GM12878 (cell line): ENCODE data around the gene GOSR1. TPM values are rescaled to one million over a fixed set of nuclear protein-coding genes. Genes with fewer than 3 reads are reported as not detected.

Experiments used
- ATAC-seq: fragments of 200-7000 bp; cut with Tn5 transposase; 3 replicates; pipeline ENCODE4 v1.9.1; 2020; ENCODE audit warnings: mild to moderate bottlenecking, moderate library complexity
- BruUV-seq: library from RNA; stranded (reverse); fragments of 400-500 nt; replicated peaks from 2 replicates; lab custom pipeline; 2021; lab: Mats Ljungman, UMichigan
- CTCF ChIA-PET: fragments of 300-600 bp; sonication (Branson Sonifier 250); formaldehyde crosslinking; extraction: SDS; loops from one replicate; lab custom pipeline; 2021; ENCODE audit warnings: inconsistent platforms; lab: Yijun Ruan, JAX
- POLR2A ChIA-PET: fragments of 350-600 bp; formaldehyde crosslinking; extraction: SDS; loops from one replicate; lab custom pipeline; 2021; ENCODE audit warnings: inconsistent platforms; lab: Charles Lee
- RAD21 ChIA-PET: fragments of 300-600 bp; sonication (Branson Sonifier 250); formaldehyde crosslinking; loops from one replicate; lab custom pipeline; 2023; ENCODE audit warnings: antibody characterized with exemption; ENCODE audit not compliant: unreplicated experiment; lab: Charles Lee
- SMC1A ChIA-PET: fragments of 300-600 bp; sonication (Branson Sonifier 250); formaldehyde crosslinking; loops from one replicate; lab custom pipeline; 2023; ENCODE audit not compliant: unreplicated experiment, uncharacterized antibody; lab: Charles Lee
- DNase-seq: peaks from one replicate; pipeline ENCODE4 v3.0.0-alpha.2; 2011; ENCODE audit warnings: low read depth, low spot score
- FAIRE-seq: peaks from 3 replicates; lab custom pipeline; 2011; peaks lifted over from hg19 to GRCh38; lab: Jason Lieb, UNC
- H2AFZ ChIP-seq: 2 replicates; pipeline ENCODE4 v1.6.0; 2011; ENCODE audit warnings: low read depth, low read length, control low read depth; ENCODE audit not compliant: control insufficient read depth
- H3K27ac ChIP-seq: 2 replicates; pipeline ENCODE4 v1.5.1; 2011; ENCODE audit warnings: control low read depth; ENCODE audit not compliant: control insufficient read depth, insufficient read depth
- H3K27me3 ChIP-seq, 2 experiments: replicated peaks in 1 of 2; 2 replicates each; pipeline versions ENCODE4 v1.6.0 to v1.6.1; 2011; ENCODE audit warnings: low read length in 1 of 2; ENCODE audit not compliant: control insufficient read depth in 2 of 2, insufficient read depth in 2 of 2
- H3K36me3 ChIP-seq, 2 experiments: 2 replicates each; pipeline ENCODE4 v1.5.1; 2011; ENCODE audit warnings: low read length in 1 of 2; ENCODE audit not compliant: control insufficient read depth in 2 of 2, insufficient read depth in 2 of 2
- H3K4me1 ChIP-seq: 2 replicates; pipeline ENCODE4 v1.6.1; 2011; ENCODE audit warnings: mild to moderate bottlenecking, low read length, moderate library complexity, mixed read lengths; ENCODE audit not compliant: control insufficient read depth, insufficient read depth
- H3K4me2 ChIP-seq: 2 replicates; pipeline ENCODE4 v1.6.0; 2011; ENCODE audit warnings: control low read depth; ENCODE audit not compliant: control insufficient read depth, insufficient read depth
- H3K4me3 ChIP-seq: fragments of 200-600 bp; sonication (generic); 2 replicates; pipeline ENCODE4 v1.5.1; 2016
- H3K79me2 ChIP-seq: 2 replicates; pipeline ENCODE4 v1.6.0; 2011; ENCODE audit warnings: low read length; ENCODE audit not compliant: control insufficient read depth, insufficient read depth
- H3K9ac ChIP-seq: 2 replicates; pipeline ENCODE4 v1.8.0; 2011; ENCODE audit warnings: low read length, control low read depth, mixed read lengths; ENCODE audit not compliant: control insufficient read depth, insufficient read depth
- H3K9me3 ChIP-seq: replicated peaks from 3 replicates; pipeline ENCODE4 v1.5.1; 2011; ENCODE audit warnings: mild to moderate bottlenecking, low read length; ENCODE audit not compliant: control insufficient read depth, insufficient read depth
- H4K20me1 ChIP-seq: 2 replicates; pipeline ENCODE4 v1.6.0; 2011; ENCODE audit not compliant: control insufficient read depth, insufficient read depth
- SMAD1 ChIP-seq: fragments of 450-650 bp; IDR thresholded peaks from 2 replicates; pipeline ENCODE4 v1.6.1; 2018; ENCODE audit warnings: mild to moderate bottlenecking, low read depth; ENCODE audit not compliant: partially characterized antibody
- YBX1 ChIP-seq: fragments of 450-650 bp; IDR thresholded peaks from 2 replicates; pipeline ENCODE4 v1.6.1; 2016; ENCODE audit warnings: antibody characterized with exemption
- WGBS: methylation state at CpG from one replicate; pipeline ENCODE4 v1.1.6; 2016; ENCODE audit warnings: low lambda C conversion rate; ENCODE audit not compliant: insufficient replicate concordance, insufficient coverage; ENCODE audit errors: missing lambda C conversion rate; 5-methylcytosine and 5-hydroxymethylcytosine counted together
- in situ Hi-C: fragments of 300-500 bp; cut with MboI; formaldehyde crosslinking; loops from 9 replicates; pipeline ENCODE4 v1.14.3; 2018; ENCODE audit warnings: mixed read lengths
- intact Hi-C: fragments of 100-400 bp; cut with micrococcal nuclease; formaldehyde crosslinking; loops from one replicate; pipeline ENCODE4 v1.14.2; 2022; ENCODE audit not compliant: unreplicated experiment
- polyA plus RNA-seq, 11 experiments: library from polyadenylated mRNA; depleted of rRNA in 4 of 11; unstranded in 6 of 11; stranded (reverse) in 5 of 11; fragments of >200 nt; fragmentation: Nextera tagmentation in 4 of 11; fragmentation: Illumina TruSeq in 1 of 11; extraction: Ambion mirVana in 4 of 11; extraction: Trizol in 1 of 11; gene quantifications; 1 replicate in 1 of 11; 2 replicates in 10 of 11; pipeline versions ENCODE4 v1.2.1 to v1.2.3, GENCODE V29; 2011 to 2016; ENCODE audit warnings: inconsistent platforms in 2 of 11, missing spikeins in 2 of 11, low read depth in 1 of 11
- total RNA-seq, 4 experiments: library from RNA; depleted of rRNA in 3 of 4; stranded (reverse); fragments of >200 nt in 3 of 4; fragmentation: Illumina TruSeq in 1 of 4; extraction: Trizol in 1 of 4; gene quantifications; 2 replicates each; pipeline versions ENCODE4 v1.2.1 to v1.2.3, GENCODE V29; 2013 to 2021
- TF ChIP-seq, protein P1 (sequence below): fragments of 450-650 bp; formaldehyde crosslinking; IDR thresholded peaks from 2 replicates; pipeline ENCODE4 v1.4.0; 2022; ENCODE audit warnings: mild to moderate bottlenecking, moderate library complexity
- TF ChIP-seq, protein P2 (sequence below): fragments of 450-650 bp; IDR thresholded peaks from 2 replicates; pipeline ENCODE4 v1.6.1; 2017; ENCODE audit warnings: mild to moderate bottlenecking, low read depth, inconsistent platforms; ENCODE audit not compliant: poor library complexity, severe bottlenecking
- TF ChIP-seq, protein P3 (sequence below): IDR thresholded peaks from 2 replicates; pipeline ENCODE4 v1.6.1; 2011; ENCODE audit warnings: borderline replicate concordance, low read depth, mild to moderate bottlenecking, moderate library complexity, mixed read lengths, low read length; ENCODE audit not compliant: insufficient read depth; ENCODE audit errors: extremely low read length
- TF ChIP-seq, protein P4 (sequence below): fragments of 450-650 bp; IDR thresholded peaks from 2 replicates; pipeline ENCODE4 v1.6.1; 2017; ENCODE audit warnings: borderline replicate concordance
- TF ChIP-seq, protein P5 (sequence below): IDR thresholded peaks from 2 replicates; pipeline ENCODE4 v1.6.1; 2012; ENCODE audit warnings: improper control_type of control experiment, low read depth, low read length; ENCODE audit not compliant: insufficient replicate concordance

Gene GOSR1
- total and polyA plus RNA-seq, 10 of the 15 experiments (the other 5 are each of a cell fraction or from before 2014, with no cell fraction given) = 21.4 to 99.3 (median 42.9) TPM

DNA sequence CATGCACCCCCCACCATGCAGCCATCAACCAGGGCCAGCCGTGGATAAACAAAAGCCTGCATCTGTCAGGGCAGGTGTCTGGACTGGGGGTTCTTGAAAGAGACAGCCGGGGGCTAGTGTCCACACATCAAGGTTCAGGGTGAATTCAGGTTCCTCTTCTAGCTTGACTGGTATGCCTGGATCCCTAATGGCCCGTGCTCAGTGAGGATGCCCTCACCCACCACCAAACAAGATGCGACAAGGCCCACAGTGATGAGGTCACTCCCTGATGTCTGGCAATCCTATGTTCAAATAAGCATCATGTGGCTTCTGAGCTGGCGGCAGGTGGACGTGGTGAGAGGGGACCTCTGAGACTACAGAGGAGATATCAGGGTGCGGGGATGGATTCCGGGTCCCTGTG lies 64.6 kb downstream of the GOSR1 start:
- H3K36me3 ChIP-seq = no peaks in the 10 kb centered on the region
- CTCF ChIA-PET = no interaction called here
- DNase-seq (no peak), FAIRE-seq (no peak), ATAC-seq (no peak)
- POLR2A ChIA-PET = no interaction called here
- 79% methylated on average over 8 of the region's 8 CpGs for WGBS
- H3K27me3 ChIP-seq = no peaks in the 10 kb centered on the region; a peak in 1 of 4 replicates
- H3K79me2 ChIP-seq = no peaks in the 10 kb centered on the region
- no peak overlapping the region for H2AFZ ChIP-seq
- no peak overlapping the region for H3K9ac ChIP-seq
- no peak overlapping the region for H3K4me3 ChIP-seq
- RAD21 ChIA-PET = no interaction called here
- H3K4me1 ChIP-seq = no peaks in the 10 kb centered on the region
- intact Hi-C loops = no loop called here
- no peaks in the 10 kb centered on the region for H3K9me3 ChIP-seq
- SMC1A ChIA-PET = interaction anchor here (1.4 kb wide), 1 partner anchor 65 kb away, joined by 3 read pairs; no protein-coding TSS in a partner anchor
- H3K4me2 ChIP-seq = no peak overlapping the region
- in situ Hi-C loops = no loop called here
- no TSS peak for BruUV-seq
- H4K20me1 ChIP-seq = no peaks in the 10 kb centered on the region
- no peak overlapping the region for H3K27ac ChIP-seq
- TF ChIP-seq, protein P1, sequence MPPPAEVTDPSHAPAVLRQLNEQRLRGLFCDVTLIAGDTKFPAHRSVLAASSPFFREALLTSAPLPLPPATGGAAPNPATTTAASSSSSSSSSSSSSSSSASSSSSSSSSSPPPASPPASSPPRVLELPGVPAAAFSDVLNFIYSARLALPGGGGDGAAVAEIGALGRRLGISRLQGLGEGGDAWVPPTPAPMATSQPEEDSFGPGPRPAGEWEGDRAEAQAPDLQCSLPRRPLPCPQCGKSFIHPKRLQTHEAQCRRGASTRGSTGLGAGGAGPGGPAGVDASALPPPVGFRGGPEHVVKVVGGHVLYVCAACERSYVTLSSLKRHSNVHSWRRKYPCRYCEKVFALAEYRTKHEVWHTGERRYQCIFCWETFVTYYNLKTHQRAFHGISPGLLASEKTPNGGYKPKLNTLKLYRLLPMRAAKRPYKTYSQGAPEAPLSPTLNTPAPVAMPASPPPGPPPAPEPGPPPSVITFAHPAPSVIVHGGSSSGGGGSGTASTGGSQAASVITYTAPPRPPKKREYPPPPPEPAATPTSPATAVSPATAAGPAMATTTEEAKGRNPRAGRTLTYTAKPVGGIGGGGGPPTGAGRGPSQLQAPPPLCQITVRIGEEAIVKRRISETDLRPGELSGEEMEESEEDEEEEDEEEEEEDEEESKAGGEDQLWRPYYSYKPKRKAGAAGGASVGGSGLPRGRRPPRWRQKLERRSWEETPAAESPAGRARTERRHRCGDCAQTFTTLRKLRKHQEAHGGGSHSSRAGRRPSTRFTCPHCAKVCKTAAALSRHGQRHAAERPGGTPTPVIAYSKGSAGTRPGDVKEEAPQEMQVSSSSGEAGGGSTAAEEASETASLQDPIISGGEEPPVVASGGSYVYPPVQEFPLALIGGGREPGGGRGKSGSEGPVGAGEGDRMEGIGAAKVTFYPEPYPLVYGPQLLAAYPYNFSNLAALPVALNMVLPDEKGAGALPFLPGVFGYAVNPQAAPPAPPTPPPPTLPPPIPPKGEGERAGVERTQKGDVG (CRISPR knock-in tag) = no peak
- TF ChIP-seq SMAD1 (no peak), YBX1 (no peak)
- TF ChIP-seq, protein P2, sequence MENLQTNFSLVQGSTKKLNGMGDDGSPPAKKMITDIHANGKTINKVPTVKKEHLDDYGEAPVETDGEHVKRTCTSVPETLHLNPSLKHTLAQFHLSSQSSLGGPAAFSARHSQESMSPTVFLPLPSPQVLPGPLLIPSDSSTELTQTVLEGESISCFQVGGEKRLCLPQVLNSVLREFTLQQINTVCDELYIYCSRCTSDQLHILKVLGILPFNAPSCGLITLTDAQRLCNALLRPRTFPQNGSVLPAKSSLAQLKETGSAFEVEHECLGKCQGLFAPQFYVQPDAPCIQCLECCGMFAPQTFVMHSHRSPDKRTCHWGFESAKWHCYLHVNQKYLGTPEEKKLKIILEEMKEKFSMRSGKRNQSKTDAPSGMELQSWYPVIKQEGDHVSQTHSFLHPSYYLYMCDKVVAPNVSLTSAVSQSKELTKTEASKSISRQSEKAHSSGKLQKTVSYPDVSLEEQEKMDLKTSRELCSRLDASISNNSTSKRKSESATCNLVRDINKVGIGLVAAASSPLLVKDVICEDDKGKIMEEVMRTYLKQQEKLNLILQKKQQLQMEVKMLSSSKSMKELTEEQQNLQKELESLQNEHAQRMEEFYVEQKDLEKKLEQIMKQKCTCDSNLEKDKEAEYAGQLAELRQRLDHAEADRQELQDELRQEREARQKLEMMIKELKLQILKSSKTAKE = no peak
- TF ChIP-seq, protein P3, sequence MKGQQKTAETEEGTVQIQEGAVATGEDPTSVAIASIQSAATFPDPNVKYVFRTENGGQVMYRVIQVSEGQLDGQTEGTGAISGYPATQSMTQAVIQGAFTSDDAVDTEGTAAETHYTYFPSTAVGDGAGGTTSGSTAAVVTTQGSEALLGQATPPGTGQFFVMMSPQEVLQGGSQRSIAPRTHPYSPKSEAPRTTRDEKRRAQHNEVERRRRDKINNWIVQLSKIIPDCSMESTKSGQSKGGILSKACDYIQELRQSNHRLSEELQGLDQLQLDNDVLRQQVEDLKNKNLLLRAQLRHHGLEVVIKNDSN = no peak
- TF ChIP-seq, protein P4, sequence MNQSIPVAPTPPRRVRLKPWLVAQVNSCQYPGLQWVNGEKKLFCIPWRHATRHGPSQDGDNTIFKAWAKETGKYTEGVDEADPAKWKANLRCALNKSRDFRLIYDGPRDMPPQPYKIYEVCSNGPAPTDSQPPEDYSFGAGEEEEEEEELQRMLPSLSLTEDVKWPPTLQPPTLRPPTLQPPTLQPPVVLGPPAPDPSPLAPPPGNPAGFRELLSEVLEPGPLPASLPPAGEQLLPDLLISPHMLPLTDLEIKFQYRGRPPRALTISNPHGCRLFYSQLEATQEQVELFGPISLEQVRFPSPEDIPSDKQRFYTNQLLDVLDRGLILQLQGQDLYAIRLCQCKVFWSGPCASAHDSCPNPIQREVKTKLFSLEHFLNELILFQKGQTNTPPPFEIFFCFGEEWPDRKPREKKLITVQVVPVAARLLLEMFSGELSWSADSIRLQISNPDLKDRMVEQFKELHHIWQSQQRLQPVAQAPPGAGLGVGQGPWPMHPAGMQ = no peak
- TF ChIP-seq, protein P5, sequence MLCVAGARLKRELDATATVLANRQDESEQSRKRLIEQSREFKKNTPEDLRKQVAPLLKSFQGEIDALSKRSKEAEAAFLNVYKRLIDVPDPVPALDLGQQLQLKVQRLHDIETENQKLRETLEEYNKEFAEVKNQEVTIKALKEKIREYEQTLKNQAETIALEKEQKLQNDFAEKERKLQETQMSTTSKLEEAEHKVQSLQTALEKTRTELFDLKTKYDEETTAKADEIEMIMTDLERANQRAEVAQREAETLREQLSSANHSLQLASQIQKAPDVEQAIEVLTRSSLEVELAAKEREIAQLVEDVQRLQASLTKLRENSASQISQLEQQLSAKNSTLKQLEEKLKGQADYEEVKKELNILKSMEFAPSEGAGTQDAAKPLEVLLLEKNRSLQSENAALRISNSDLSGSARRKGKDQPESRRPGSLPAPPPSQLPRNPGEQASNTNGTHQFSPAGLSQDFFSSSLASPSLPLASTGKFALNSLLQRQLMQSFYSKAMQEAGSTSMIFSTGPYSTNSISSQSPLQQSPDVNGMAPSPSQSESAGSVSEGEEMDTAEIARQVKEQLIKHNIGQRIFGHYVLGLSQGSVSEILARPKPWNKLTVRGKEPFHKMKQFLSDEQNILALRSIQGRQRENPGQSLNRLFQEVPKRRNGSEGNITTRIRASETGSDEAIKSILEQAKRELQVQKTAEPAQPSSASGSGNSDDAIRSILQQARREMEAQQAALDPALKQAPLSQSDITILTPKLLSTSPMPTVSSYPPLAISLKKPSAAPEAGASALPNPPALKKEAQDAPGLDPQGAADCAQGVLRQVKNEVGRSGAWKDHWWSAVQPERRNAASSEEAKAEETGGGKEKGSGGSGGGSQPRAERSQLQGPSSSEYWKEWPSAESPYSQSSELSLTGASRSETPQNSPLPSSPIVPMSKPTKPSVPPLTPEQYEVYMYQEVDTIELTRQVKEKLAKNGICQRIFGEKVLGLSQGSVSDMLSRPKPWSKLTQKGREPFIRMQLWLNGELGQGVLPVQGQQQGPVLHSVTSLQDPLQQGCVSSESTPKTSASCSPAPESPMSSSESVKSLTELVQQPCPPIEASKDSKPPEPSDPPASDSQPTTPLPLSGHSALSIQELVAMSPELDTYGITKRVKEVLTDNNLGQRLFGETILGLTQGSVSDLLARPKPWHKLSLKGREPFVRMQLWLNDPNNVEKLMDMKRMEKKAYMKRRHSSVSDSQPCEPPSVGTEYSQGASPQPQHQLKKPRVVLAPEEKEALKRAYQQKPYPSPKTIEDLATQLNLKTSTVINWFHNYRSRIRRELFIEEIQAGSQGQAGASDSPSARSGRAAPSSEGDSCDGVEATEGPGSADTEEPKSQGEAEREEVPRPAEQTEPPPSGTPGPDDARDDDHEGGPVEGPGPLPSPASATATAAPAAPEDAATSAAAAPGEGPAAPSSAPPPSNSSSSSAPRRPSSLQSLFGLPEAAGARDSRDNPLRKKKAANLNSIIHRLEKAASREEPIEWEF = no peak
